Effector CD4-positive, alpha-beta T cell (primary cell): ENCODE results near the gene RPL29.
A peak's percentile ranks its signal among the peaks of the same experiment; 100 is the strongest.
"Not testable (repeated sequence)": the region's sequence is repeated elsewhere in the genome, so short reads cannot be mapped to it uniquely, and the experiment has no call there.

Experiments
- DNase-seq: peaks from one replicate; pipeline ENCODE4 v3.0.0-alpha.2; 2020

The RPL29 gene

DNA sequence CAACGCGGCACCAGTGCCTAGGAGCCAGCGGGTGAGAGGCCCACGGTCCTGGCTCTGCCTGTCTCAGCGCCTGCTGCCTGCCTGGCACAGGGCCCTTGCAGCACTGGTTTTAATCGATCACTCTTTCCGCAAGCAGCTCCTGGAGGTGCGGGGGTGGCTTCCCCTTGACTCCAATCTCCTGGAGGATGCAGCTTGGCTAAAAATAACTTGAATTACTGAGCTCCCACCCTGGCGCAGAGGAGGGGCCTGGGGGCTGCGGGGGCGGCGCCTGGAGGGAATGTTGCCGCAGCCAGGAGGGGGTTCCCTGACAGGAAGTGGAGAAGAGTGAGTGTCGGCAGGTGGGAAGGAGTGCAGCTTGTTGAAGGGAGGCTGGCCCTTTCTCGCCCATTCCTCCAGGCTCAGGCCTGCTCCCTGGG lies 9.9 kb upstream of the RPL29 start:
- no peak for DNase-seq

DNA sequence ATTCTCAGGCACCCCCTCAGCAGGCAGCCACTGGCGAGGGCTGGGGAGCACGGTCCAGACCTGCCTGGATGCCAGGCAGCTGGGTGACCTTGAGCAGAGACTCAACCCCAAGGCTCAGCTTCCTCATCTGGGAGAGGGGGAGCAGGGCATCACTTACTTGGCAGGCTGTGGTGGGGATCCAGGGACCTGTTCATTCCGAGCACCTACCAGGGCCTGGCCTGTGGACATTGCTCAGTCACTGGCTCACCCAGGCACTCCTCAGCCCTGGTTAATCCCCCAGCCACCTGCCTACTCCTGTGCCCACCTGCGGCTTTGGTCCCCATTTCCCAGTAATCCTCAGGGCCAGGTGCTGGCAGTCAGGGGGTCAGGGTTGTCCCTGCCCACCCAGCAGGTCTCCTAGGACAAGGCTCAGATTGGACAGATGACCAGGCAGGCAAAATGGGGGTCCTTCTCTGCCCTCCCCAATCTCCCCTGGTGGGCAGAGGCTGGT lies 9.3 kb upstream of the RPL29 start:
- no peak for DNase-seq

DNA sequence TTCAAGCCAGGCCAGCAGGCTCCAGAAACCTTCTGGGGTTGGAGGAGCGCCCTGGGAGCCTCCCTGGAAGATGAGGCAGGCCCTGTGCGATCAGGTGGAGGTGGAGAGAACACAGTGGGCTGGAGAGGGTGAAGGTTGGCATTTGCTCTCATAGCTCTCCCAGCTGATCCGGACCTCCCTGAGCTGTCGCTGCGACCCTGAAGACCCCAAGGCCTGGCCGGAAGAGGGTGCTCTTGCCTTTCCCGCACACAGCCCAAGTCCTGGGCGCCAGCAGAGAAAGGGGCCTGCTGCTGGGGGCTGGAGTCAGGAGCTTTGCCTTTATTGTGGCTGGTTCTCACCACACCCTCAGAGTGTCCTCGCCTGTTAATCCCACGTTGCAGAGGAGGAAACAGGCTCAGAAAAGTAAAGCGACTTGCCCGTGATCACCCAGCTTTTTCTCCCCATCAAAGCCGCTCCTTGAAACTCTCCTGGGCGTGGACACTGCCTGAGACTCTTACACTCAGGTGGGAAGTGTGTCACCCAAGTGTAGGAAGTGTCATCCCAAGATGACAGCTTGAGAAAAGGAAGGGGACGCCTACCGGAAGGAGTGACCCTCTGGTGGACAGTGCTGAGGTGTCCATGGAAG lies 8.6 kb upstream of the RPL29 start:
- DNase-seq, result no peak

DNA sequence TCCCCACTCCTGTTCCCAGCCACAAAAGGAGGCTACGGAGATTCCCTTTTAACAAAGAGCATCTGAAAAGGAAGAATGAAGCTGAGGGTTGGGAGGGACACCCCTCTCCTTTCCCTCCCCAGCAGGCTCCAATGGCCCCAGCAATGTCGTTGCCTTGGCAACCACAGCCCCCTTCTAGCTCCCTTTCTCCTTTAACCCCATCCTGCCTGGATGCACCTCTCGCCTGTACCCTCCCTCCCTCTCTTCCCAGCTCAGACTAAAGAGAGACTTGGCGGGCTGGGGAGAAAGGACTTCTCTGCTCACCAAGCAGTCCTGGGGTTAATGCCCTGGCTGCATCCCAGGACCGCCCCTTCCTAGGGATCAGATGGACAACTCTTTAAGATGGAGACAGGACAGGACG lies 7.1 kb upstream of the RPL29 start:
- DNase-seq, result no peak

DNA sequence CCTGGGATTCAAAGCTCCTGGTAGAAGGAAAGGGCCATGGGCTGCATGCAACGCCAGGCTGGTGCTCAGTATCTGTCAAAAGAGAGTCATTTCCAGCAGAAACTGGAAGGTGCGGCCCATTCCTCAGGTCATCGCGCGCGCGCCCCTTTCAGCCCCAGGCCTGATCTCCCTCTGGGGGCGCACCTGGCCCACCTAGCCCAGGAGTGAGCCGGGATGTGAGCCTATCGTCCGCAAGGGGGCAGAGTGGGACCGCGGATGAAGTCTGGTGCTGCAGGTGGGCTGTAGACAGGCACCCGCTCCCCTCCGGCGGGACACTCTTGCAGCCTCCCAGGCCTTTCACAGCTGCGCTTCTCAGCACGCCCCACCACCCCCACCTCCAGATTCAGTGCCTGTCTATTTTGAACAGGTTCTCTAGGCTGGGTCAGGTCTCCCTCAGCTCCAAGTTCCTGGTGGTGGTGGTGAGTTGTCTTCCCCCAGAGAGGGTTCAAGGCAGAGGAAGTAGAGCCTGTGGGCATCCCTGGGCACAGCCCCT lies 5.8 kb upstream of the RPL29 start:
- peak; percentile 83 for DNase-seq

DNA sequence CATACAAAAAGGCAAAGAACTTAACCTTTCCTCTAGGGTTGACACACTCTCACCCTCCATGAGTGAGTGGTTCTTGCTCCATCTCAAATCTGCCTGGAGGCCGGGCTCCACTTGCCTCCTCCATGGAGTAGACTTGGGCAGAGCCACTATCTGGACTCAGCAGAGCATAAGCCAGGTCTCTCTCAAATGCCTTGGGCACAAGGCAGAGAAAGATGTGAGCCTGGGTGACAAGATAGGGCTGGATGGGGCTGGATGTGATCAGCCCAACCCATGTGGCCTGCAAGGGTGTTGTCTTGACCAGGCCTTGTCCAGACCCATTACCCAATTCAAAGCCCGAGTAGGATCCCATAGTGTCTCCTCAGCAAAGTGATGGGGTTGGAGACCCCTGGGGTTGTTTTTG lies 4.2 kb upstream of the RPL29 start:
- no peak for DNase-seq

DNA sequence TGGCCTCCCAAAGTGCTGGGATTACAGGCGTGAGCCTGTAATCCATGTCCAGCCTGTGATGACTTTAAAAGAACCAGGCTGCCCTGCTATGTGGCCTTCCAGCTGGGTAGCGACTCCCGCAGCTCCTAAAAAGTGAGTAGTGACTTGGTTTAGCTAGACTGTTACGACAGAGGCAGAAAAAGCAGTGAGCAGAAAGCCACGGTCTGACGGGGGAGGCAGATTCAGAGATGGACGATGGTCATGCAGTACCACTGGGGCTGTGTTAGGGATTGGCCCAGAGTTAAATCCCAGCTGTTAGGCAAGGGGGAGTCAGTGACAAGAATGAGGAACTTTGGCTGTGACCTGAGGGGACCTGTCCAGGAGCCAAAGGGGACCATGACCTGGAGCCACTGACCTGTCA lies 3.1 kb upstream of the RPL29 start:
- no peak for DNase-seq

DNA sequence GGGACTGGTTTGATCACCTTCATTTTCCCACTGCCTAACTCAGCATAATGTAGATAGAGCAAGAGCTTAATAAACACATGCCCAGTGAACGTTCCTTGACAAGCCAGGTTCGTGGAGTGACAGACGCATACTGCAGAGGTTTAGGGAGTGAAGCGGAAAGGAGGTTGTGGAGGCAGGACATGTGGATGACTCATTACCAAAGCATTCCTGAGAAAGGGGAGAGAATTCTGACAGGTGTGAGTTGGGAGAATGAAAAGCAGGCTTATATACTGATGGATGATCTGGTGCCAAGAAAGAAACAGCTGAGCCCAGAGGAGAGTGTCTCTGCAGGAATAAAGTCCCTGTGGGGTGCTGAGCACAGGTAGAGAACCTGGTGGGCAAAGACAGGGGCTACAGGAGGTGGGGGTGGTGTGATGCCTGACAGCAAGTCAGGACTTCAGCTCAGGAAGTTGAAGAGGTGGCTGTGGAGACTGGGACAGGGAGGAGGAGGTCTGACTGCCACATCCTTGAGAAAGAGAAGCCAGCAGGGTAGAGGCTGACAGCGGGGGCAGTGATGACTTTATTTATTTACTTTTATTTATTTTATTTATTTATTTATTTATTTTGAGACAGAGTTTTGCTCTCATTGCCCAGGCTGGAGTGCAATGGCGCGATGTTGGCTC lies 2.4 kb upstream of the RPL29 start:
- no peak for DNase-seq

DNA sequence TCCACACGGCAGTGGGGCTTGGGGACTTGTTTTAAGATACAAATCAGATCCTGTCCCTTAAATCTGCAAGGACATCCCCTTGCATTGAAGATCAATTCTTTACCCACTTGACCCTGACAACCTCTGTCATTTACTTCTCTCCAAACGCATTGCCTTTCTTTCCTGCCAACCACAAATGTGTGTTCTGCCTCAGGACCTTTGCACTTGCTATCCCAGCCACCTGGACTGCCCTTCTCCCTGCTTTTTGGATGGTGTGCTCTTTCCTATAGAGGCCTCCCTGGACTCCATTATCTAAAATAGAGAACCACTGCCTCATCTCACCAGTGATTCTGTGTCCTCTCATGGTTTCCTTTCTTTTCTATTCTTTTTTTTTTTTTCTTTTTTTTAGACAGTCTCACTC lies 1.5 kb upstream of the RPL29 start:
- no peak for DNase-seq

DNA sequence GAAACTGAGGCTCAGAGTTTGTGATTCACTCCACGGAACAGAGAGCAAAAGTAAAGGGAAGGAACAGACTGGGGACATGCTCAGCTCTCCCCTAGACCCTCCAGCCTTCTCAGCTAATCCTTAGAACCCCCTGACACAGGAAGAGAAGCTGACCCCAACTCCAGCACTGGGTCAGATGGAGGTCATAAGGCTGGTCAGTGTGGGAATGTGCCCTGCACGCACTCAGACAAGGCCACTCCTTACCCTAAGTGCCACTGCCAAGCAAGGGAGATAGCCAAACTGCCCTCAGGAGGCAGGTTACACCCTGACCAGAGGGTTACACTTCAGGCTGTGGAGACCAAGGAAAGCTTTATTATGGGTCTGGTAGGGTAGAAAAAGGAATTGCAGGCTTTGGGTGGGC lies 1.2 kb downstream of the RPL29 start:
- no peak for DNase-seq

DNA sequence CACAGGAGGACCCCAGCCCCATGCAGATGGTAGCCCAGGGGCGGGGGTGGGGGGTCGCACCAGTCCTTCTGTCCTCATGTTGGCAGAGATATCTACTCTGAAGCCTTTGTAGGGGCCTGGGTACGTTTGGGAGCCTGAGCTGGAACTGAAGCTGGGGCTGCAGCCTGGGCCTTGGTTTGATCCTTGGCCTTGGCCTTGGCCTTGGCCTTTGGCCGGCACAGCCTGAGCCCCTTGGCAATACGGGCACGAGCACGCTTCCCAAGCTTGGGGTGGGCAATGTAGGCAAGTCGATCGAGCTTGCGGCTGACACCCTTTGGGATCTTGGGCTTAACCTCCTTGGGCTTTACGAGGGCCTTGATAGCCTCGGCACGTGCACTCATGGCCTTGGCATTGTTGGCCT lies 2.0 kb downstream of the RPL29 start:
- not testable (repeated sequence) for DNase-seq

DNA sequence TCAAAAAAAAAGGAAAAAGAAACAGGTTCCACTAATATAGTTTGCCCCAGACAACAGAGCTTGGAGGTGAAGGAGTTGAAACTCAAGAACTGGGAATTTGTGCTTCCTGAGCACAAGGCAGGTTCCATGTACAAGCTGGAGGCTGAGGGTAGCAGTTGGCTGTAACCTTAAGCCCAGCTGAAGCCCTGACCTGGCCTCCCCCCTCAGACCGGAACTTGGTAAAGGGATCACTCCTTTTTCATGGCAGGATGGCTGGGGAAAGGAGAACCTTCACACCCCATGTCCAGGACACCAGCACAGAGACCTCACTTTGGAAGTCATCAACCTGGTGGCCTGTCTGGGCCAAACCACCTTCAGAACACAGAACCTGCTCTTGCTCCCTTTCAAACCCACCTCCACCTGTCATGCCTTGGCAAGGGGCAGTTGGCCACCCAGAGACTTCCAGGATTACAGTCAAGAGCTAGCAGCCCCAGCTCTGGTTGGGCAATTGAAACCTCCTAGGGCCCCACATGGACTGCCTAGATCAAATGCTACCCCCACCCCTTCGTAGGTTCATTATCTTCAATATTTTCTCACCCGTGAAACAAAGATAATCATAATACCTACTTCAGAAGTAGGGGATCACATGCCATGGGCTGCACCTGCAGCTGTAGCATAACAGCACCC lies 3.5 kb downstream of the RPL29 start:
- DNase-seq, result no peak

DNA sequence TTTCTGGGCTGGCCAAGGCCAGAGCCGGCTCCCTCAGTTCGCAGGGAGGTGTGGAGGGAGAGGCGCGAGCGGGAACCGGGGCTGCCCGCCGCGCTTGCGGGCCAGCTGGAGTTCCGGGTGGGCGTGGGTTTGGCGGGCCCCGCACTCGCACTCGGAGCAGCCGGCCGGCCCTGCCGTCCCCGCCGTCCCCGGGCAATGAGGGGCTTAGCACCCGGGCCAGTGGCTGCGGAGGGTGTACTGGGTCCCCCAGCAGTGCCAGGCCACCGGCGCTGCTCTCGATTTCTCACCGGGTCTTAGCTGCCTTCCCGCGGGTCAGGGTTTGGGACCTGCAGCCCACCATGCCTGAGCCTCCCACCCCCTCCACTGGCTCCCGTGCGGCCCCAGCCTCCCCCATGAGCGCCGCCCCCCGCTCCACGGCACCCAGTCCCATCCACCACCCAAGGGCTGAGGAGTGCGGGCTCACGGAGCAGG lies 5.2 kb downstream of the RPL29 start:
- DNase-seq, result not testable (repeated sequence)

DNA sequence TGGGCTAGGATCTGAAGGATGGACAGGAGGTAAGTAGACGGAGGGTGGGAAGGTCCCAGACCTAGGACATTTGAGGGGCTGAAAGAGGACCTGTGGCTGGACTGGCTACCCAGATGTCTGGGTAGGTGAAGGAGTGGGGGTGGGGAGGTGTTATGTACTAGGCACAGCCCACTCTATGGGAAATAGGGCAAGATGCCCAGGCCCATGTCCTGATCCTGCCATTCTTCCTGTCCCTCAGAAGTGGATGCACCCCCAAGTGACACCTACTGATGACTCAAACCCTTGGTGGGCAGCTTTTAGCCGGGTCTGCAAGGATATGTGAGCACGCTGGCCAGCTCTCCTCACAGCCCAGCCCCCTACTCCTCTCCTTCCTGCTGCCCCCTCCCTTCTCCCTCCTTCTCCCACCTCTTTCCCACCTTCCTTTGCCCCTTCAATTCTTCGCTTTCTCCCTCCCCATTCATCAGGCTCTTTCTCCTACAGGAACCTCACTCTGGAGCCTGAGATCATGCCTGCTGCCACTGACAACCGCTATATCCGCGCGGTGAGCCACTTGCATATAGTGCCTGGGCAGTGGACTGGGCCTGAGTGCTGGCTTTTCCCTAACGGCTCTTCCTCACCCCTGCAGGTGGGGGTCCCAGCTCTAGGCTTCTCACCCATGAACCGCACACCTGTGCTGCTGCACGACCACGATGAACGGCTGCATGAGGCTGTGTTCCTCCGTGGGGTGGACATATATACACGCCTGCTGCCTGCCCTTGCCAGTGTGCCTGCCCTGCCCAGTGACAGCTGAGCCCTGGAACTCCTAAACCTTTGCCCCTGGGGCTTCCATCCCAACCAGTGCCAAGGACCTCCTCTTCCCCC lies 7.2 kb downstream of the RPL29 start:
- DNase-seq, result no peak

DNA sequence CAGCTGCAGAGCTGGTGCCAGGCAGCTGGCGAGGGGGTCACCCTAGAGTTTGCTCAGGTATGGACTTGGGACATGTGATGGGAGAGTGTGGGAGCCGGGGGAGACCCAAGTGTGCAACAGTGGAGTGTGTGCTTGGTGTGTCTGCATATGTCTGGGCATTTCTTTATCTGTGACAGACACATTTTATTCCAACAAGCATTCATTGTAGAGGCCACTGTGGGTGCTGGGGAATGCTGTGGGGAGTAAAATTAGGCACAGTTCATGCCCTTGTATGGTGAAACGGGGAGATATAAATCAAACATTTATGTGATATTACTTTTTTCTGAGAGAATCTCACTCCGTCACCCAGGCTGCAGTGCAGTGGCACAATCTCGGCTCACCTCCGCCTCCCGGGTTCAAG lies 8.1 kb downstream of the RPL29 start:
- no peak for DNase-seq

DNA sequence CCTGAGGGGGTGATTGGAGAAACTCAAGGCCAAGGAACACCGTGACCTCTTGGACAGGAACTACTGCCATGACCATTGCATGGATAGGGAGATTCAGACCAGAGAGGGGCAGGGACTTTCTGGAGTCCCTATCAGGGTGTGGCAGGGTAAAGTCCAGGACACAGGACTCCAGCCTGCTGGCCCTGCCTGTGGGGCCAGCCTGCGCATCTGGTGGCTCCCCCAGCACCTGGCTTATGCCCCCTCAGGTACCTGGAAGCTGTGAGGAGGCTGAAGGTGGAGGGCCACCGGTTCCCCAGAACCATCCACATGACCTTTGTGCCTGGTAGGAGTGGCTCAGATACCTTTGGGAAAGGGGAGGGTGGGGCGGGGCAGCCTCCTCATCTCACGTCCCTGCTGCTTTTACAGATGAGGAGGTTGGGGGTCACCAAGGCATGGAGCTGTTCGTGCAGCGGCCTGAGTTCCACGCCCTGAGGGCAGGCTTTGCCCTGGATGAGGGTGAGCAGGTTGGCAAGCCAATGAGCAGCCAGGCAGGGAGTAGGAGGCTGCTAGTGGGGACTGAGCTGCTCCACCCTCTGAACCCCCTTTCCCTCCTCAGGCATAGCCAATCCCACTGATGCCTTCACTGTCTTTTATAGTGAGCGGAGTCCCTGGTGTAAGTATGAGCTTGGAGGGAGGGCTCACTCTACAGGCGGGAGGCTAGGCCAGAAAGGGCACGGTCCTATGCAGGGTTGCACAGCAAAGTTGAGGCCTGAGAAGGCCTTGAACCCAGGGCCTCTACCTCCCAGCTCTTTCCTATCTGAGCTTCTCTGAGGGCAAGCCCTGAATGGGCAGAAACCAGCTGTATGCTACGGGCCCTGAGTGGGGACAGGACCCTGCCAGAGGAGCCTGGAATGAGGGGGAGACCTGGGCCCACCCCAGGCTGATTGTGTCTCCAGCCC lies 9.4 kb downstream of the RPL29 start:
- no peak for DNase-seq

DNA sequence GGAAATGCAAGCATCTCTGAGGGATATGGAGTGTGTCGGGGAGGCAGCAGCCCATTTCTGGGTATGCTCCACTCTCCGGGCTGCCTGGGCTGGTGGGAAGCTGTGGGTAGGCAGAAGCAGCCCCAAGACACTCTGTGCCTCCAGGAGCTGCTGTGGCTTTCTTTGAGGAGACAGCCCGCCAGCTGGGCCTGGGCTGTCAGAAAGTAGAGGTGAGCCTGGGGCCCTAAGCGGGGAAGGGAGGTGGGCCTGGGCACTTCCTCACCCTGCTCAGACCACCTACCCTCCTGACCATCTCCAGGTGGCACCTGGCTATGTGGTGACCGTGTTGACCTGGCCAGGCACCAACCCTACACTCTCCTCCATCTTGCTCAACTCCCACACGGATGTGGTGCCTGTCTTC lies 10.6 kb downstream of the RPL29 start:
- no peak for DNase-seq

DNA sequence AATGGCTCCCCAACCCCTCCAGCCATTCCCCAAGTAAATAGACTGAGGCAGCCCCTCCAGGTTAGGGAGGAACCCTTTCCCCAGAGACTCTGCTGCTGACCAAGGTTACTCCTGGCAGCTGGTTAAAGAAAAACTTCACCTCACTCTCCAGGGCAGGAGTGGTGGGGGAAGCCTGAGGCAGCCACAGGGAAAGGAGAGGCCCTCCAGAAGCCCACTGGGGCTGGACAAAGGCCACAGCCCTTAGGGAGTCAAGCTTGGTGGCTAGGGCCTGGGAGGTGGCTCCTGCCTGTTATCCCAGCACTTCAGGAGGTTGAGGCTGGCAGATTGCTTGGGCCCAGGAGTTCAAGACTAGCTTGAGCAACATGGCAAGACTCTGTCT lies 11.4 kb downstream of the RPL29 start:
- DNase-seq, result no peak

DNA sequence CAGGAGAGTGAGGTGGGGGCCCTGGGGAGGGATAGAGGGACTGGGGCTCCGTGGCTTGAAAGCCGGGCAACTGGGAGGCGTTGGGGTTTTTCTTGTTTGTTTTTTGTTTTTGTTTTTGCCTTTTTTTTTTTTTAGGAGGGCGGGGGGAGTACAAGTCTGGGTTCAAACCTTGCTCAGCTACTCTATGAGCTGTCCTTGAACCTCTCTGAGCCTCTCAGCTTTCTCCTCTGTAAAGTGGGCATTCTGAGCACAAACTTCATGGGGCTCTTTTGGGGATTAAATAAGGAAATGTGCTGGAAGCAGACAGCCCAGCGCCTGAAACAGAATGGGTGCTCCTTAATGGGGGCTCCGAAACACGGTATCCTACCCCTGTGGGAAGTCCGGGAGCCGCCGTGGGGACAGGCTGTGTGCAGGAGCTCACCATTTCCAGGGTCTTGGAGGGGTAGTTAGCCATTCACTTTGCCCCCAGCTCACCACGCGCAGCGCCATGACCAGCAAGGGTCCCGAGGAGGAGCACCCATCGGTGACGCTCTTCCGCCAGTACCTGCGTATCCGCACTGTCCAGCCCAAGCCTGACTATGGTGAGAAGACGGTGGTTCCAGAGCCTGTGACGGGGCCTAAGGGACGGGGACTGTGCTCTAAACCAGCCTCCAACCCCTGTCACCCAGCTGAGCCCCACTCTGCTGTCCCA lies 12.0 kb downstream of the RPL29 start:
- DNase-seq, result no peak

DNA sequence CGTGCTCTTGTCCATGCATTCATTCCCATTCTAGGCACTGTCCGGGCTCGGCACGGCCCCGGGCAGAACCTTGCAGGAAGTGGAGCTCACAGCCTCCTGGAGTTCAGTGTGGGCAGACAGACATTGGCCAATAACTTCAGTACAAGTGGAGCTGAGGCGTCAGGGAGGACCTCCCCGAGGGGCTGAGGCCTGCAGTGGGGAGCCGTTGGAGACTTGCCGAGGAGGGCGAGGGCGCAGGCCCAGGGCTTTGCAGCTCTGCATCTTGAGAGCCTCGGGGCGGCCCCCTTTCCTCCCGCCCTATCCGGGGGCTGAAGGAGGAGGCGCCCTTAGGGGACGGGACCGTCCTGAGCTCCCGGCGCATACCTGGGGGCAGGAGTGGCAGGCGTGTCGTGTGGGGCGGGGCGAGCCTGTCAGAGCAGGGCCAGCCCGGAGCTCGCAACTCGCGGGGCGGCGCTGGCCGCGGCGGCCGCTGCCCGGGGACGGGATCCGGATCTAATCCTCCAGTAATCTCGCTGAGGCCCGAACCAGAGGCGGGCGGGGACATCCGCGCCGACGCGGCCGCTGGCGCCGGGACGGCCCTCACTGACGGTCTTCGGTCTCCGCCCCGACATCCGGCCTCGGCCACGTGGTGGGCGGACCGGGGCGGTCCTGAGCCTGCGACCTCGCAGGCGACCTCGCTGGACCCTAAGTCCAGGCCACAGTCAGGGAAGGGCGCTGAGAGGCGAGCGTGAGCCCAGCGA lies 12.7 kb downstream of the RPL29 start, which contains the start of gene ACY1:
Gene ACY1 (plus strand): TSS at position 698 of the 740 bp plus-strand sequence. CDS start 530 bp downstream, outside the sequence.
- DNase-seq, result peak; percentile 69
